GM19328 (cell line): ENCODE measurements around the gene SH3TC1.

Source experiments
- ATAC-seq: cut with Tn5 transposase; IDR thresholded peaks from one replicate; pipeline ENCODE4 v1.9.1; 2021; ENCODE audit warnings: mild to moderate bottlenecking, moderate library complexity; ENCODE audit not compliant: unreplicated experiment

SH3TC1 gene

GRCh38 chr4:8212622-8213021 lies 13.5 kb downstream of the SH3TC1 start:
- ATAC-seq, result no peak

- no peak for ATAC-seq
Observed at GRCh38 chr4:8213121-8213520, 14.0 kb downstream of the SH3TC1 start.

GRCh38 chr4:8214136-8214535 lies 15.0 kb downstream of the SH3TC1 start:
- no peak for ATAC-seq

GRCh38 chr4:8215001-8215427 lies 15.9 kb downstream of the SH3TC1 start:
- ATAC-seq, result no peak

- no peak for ATAC-seq
Observed at GRCh38 chr4:8215641-8216442, 16.8 kb downstream of the SH3TC1 start.

- ATAC-seq, result no peak
Observed at GRCh38 chr4:8216443-8217245, 17.6 kb downstream of the SH3TC1 start.

GRCh38 chr4:8217246-8217511 lies 18.1 kb downstream of the SH3TC1 start:
- ATAC-seq, result no peak

- no peak for ATAC-seq
Observed at GRCh38 chr4:8217871-8218270, 18.8 kb downstream of the SH3TC1 start.

GRCh38 chr4:8218371-8219031 lies 19.4 kb downstream of the SH3TC1 start:
- ATAC-seq, result no peak

- no peak for ATAC-seq
Observed at GRCh38 chr4:8219236-8219635, 20.1 kb downstream of the SH3TC1 start.

- no peak for ATAC-seq
Observed at GRCh38 chr4:8220661-8221450, 21.8 kb downstream of the SH3TC1 start.

- no peak for ATAC-seq
Observed at GRCh38 chr4:8221476-8221875, 22.4 kb downstream of the SH3TC1 start.

GRCh38 chr4:8221985-8222384 lies 22.9 kb downstream of the SH3TC1 start:
- no peak for ATAC-seq

GRCh38 chr4:8222609-8223388 lies 23.7 kb downstream of the SH3TC1 start:
- no peak for ATAC-seq

- ATAC-seq, result no peak
Observed at GRCh38 chr4:8224267-8224974, 25.3 kb downstream of the SH3TC1 start.

- ATAC-seq, result no peak
Observed at GRCh38 chr4:8224975-8225625, 26.0 kb downstream of the SH3TC1 start.

- ATAC-seq, result no peak
Observed at GRCh38 chr4:8225706-8226443, 26.8 kb downstream of the SH3TC1 start.

- ATAC-seq, result no peak
Observed at GRCh38 chr4:8227201-8227770, 28.2 kb downstream of the SH3TC1 start.
